ENCODE measurements around the gene TBC1D4. TPM values are rescaled to one million over a fixed set of nuclear protein-coding genes. Genes with fewer than 3 reads are reported as not detected.

Gene TBC1D4
- total RNA-seq, 4 donors from 2014 or later = 14.2 to 32.0 (median 20.6) TPM

DNA sequence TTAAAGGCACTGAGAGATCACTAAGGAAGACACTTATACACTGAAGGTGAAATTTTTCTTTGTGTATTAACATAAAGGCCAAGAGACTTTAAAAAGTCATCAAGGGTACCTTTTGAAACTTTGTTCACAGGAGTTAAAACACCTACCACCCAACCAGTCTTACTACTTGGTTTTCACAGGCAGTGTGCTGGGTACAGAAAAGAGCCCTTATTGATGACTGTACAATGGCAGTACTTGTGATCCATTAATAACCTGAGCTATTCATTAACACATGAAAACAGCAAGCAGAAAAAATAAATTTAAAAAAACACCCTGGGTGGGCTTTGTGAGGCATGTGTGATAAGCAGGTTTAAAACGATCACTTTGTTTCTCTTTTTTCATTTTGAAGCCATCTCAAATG lies 148.9 kb downstream of the TBC1D4 start:
- Histone ChIP-seq H3K4me3 (no peak overlapping the region), H3K36me3 (peaks cover 0 to 27% (median 20%) of the 10 kb centered on the region in 4 donors), H3K4me1 (no peaks in the 10 kb centered on the region), H3K27ac (replicated peaks in 1 of 4) (no peak overlapping the region), H3K27me3 (no peaks in the 10 kb centered on the region), H3K9me3 (no peaks in the 10 kb centered on the region)
- intact Hi-C loops (cut with DNase I) = no loop called here
- TF ChIP-seq POLR2A (IDR thresholded peaks at IDR 0.05; ENCODE audit: low read depth) = no peak
- TF ChIP-seq EP300 (IDR thresholded peaks at IDR 0.05) = no peak
- no peak for TF ChIP-seq POLR2AphosphoS5 (IDR thresholded peaks at IDR 0.05)
- TF ChIP-seq CTCF (IDR thresholded peaks at IDR 0.05) = no peak
- DNase-seq (ENCODE audit: extremely low spot score) = no peak
- 93% methylated on average over 1 of the region's 1 CpG for WGBS

- WGBS = 71% methylated on average over 2 of the region's 2 CpGs
- H3K27me3 ChIP-seq = no peaks in the 10 kb centered on the region
- peaks cover 0 to 3% (median 0%) of the 10 kb centered on the region in 4 donors for H3K4me1 ChIP-seq
- intact Hi-C loops (cut with DNase I) = no loop called here
- TF ChIP-seq CTCF (IDR thresholded peaks at IDR 0.05) = no peak
- peaks cover 0 to 26% (median 19%) of the 10 kb centered on the region in 4 donors for H3K36me3 ChIP-seq
- H3K9me3 ChIP-seq = no peaks in the 10 kb centered on the region
- no peak overlapping the region for H3K27ac ChIP-seq (replicated peaks in 1 of 4)
- H3K4me3 ChIP-seq = no peak overlapping the region
- no peak for DNase-seq (ENCODE audit: extremely low spot score)
These were observed 150.1 kb downstream of the TBC1D4 start for GRCh38 chr13:75331792-75332349.

DNA sequence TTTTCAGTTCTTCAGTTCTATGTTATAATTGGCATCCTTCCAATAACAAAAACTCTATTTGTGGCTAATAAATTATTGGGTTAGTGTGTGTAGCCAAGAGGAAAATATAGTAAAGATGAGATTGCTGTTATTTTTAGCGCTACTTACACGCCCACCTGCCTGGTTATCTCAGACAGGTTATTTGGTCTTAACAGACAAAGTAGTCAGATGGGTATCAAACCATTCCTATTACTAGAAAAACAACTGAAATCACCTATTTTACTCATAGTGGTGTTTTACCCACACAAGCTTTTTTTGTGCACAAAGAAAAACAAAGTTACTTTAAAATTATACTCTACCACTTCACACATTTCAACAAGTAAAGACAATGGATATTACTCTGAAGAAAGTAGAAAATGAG lies 151.2 kb downstream of the TBC1D4 start:
- DNase-seq (ENCODE audit: extremely low spot score) = no peak
- TF ChIP-seq POLR2A (IDR thresholded peaks at IDR 0.05; ENCODE audit: low read depth) (no peak), POLR2AphosphoS5 (IDR thresholded peaks at IDR 0.05) (no peak), EP300 (IDR thresholded peaks at IDR 0.05) (no peak), CTCF (IDR thresholded peaks at IDR 0.05) (no peak)
- Histone ChIP-seq H3K9me3 (no peaks in the 10 kb centered on the region), H3K36me3 (peaks cover 0 to 21% (median 11%) of the 10 kb centered on the region in 4 donors), H3K27ac (replicated peaks in 1 of 4) (no peak overlapping the region), H3K4me3 (no peak overlapping the region), H3K27me3 (no peaks in the 10 kb centered on the region), H3K4me1 (peaks cover 0 to 8% (median 0%) of the 10 kb centered on the region in 4 donors)
- 84% methylated on average over 2 of the region's 2 CpGs for WGBS
- intact Hi-C loops (cut with DNase I) = no loop called here

DNA sequence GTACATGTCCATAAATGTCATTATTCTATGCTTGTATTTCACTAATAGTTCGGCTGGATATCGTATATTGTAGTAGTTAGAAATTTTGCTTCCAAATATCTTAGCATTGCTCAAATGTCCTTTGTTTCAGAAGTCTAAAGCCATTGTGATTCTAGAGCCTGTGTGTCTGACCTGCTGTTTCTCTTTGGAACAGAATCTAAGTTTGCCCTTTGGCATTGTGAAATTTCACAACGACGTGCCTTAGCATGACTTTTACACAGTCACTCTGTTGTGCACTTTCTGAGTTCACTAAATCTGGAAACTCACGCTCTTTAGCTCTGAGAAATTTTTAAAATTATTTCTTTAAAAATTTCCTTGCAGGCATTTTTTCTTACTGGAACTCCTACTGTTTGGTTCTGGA lies 152.2 kb downstream of the TBC1D4 start:
- 88% methylated on average over 5 of the region's 5 CpGs for WGBS
- Histone ChIP-seq H3K27ac (replicated peaks in 1 of 4) (no peak overlapping the region), H3K9me3 (no peaks in the 10 kb centered on the region), H3K27me3 (no peaks in the 10 kb centered on the region), H3K36me3 (peaks cover 0 to 15% (median 5%) of the 10 kb centered on the region in 4 donors), H3K4me1 (peaks cover 0 to 8% (median 0%) of the 10 kb centered on the region in 4 donors), H3K4me3 (no peak overlapping the region)
- intact Hi-C loops (cut with DNase I) = no loop called here
- TF ChIP-seq POLR2AphosphoS5 (IDR thresholded peaks at IDR 0.05) (no peak), POLR2A (IDR thresholded peaks at IDR 0.05; ENCODE audit: low read depth) (no peak), EP300 (IDR thresholded peaks at IDR 0.05) (no peak)
- no peak for DNase-seq (ENCODE audit: extremely low spot score)

DNA sequence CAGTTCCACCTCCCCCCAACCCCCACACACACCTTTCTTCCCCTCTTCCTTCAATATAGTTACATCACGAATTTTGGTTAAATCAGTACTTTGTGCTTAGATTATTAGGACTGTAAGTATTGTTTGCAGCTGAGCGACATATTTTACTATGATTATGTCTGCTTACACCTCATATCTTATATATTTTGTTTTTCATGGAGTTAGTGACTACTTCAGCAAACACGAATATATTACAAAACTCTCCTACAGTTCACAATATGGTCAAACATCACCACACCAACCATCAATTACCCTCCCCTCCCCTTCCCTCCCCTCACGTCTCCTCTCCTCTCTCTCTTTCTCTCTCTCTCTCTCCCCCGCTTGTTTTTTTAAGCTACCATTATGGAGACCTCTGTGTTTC lies 152.9 kb downstream of the TBC1D4 start:
- WGBS = 88% methylated on average over 5 of the region's 5 CpGs
- no peaks in the 10 kb centered on the region for H3K9me3 ChIP-seq
- H3K36me3 ChIP-seq = peaks cover 0 to 11% (median 3%) of the 10 kb centered on the region in 4 donors
- peaks cover 0 to 14% (median 0%) of the 10 kb centered on the region in 4 donors for H3K4me1 ChIP-seq
- H3K4me3 ChIP-seq = no peak overlapping the region
- H3K27me3 ChIP-seq = no peaks in the 10 kb centered on the region
- no peak overlapping the region for H3K27ac ChIP-seq (replicated peaks in 1 of 4)
- DNase-seq (ENCODE audit: extremely low spot score) = no peak
- TF ChIP-seq POLR2A (IDR thresholded peaks at IDR 0.05; ENCODE audit: low read depth) = no peak
- intact Hi-C loops (cut with DNase I) = no loop called here

DNA sequence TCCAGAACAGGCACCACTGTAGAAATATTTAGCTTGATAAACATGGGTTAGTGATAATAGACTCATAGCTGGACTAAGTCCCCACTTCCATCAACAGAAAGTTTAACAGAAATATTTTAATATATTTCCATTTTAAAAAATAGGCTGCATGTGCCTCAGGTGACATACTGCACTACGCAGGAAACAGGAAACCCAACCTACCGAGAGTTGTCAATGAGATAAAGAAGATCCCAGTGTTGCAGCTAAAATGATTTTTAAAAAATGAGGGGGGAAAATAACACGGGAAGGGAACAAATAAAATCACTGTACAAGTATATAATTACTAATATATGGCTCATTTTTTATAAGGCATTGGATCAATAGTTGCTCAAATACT lies 154.8 kb downstream of the TBC1D4 start:
- Histone ChIP-seq H3K4me3 (no peak overlapping the region), H3K27me3 (no peaks in the 10 kb centered on the region), H3K27ac (replicated peaks in 1 of 4) (no peak overlapping the region), H3K36me3 (peaks cover 0 to 11% (median 5%) of the 10 kb centered on the region in 4 donors), H3K4me1 (peaks cover 0 to 14% (median 0%) of the 10 kb centered on the region in 4 donors), H3K9me3 (no peaks in the 10 kb centered on the region)
- no peak for DNase-seq (ENCODE audit: extremely low spot score)
- 59% methylated on average over 3 of the region's 3 CpGs for WGBS
- TF ChIP-seq EP300 (IDR thresholded peaks at IDR 0.05) = no peak
- no peak for TF ChIP-seq POLR2AphosphoS5 (IDR thresholded peaks at IDR 0.05)
- no peak for TF ChIP-seq POLR2A (IDR thresholded peaks at IDR 0.05; ENCODE audit: low read depth)
- TF ChIP-seq CTCF (IDR thresholded peaks at IDR 0.05) = no peak
- intact Hi-C loops (cut with DNase I) = no loop called here

All from esophagus muscularis mucosa (tissue), 4 donors.